Dendritic cell treated with granulocyte-macrophage colony-stimulating factor and Interleukin-4, amounts not matched to agents 40 ng/mL and 50 ng/mL, for 4 days (primary cell): ENCODE results near the gene NRXN2.

Experiments
- H3K27ac Mint-ChIP-seq: one replicate; pipeline ENCODE4 v1.8.0; 2022; ENCODE audit warnings: mild to moderate bottlenecking, mixed read lengths
- H3K27me3 Mint-ChIP-seq: one replicate; pipeline ENCODE4 v1.8.0; 2022; ENCODE audit warnings: mild to moderate bottlenecking, mixed read lengths
- H3K36me3 Mint-ChIP-seq: one replicate; pipeline ENCODE4 v1.8.0; 2022; ENCODE audit warnings: low read depth, mixed read lengths
- H3K4me1 Mint-ChIP-seq: one replicate; pipeline ENCODE4 v1.8.0; 2022; ENCODE audit warnings: low read depth, mixed read lengths
- H3K4me3 Mint-ChIP-seq: one replicate; pipeline ENCODE4 v1.8.0; 2022; ENCODE audit warnings: mild to moderate bottlenecking, moderate library complexity, mixed read lengths
- H3K9me3 Mint-ChIP-seq: one replicate; pipeline ENCODE4 v1.8.0; 2022; ENCODE audit warnings: mixed read lengths
- intact Hi-C: fragments of 100-400 bp; cut with micrococcal nuclease; formaldehyde crosslinking; loops from one replicate; pipeline ENCODE4 v1.15.0; 2022

NRXN2 gene

GRCh38 chr11:64696045-64696444 lies 27.0 kb downstream of the NRXN2 start:
- Mint-ChIP-seq H3K4me3 (no peak overlapping the region), H3K27me3 (peaks cover 53% of the 10 kb centered on the region), H3K36me3 (no peaks in the 10 kb centered on the region), H3K9me3 (no peaks in the 10 kb centered on the region), H3K4me1 (peaks cover 10% of the 10 kb centered on the region), H3K27ac (no peak overlapping the region)
- intact Hi-C loops: no loop called here

GRCh38 chr11:64695548-64695947 lies 27.4 kb downstream of the NRXN2 start:
- H3K27me3 Mint-ChIP-seq: peaks cover 49% of the 10 kb centered on the region
- H3K4me3 Mint-ChIP-seq: no peak overlapping the region
- peaks cover 10% of the 10 kb centered on the region for H3K4me1 Mint-ChIP-seq
- H3K36me3 Mint-ChIP-seq: no peaks in the 10 kb centered on the region
- intact Hi-C loops: no loop called here
- H3K27ac Mint-ChIP-seq: no peak overlapping the region
- no peaks in the 10 kb centered on the region for H3K9me3 Mint-ChIP-seq

GRCh38 chr11:64694821-64695365 lies 28.1 kb downstream of the NRXN2 start:
- no peak overlapping the region for H3K27ac Mint-ChIP-seq
- H3K4me1 Mint-ChIP-seq: peaks cover 10% of the 10 kb centered on the region
- no peak overlapping the region for H3K4me3 Mint-ChIP-seq
- H3K27me3 Mint-ChIP-seq: peaks cover 49% of the 10 kb centered on the region
- intact Hi-C loops: no loop called here
- H3K36me3 Mint-ChIP-seq: no peaks in the 10 kb centered on the region
- no peaks in the 10 kb centered on the region for H3K9me3 Mint-ChIP-seq

GRCh38 chr11:64694026-64694755 lies 28.8 kb downstream of the NRXN2 start:
- H3K27ac Mint-ChIP-seq: no peak overlapping the region

GRCh38 chr11:64692764-64693331 lies 30.1 kb downstream of the NRXN2 start:
- Mint-ChIP-seq H3K4me1 (peaks cover 25% of the 10 kb centered on the region), H3K9me3 (no peaks in the 10 kb centered on the region), H3K27ac (no peak overlapping the region), H3K36me3 (no peaks in the 10 kb centered on the region), H3K27me3 (peaks cover 52% of the 10 kb centered on the region), H3K4me3 (peak overlapping the region; percentile 20)
- intact Hi-C loops: no loop called here

More at GRCh38 chr11:64694026-64694755, 28.8 kb downstream of the NRXN2 start:
- H3K9me3 Mint-ChIP-seq: no peaks in the 10 kb centered on the region
- no peaks in the 10 kb centered on the region for H3K36me3 Mint-ChIP-seq
- H3K4me1 Mint-ChIP-seq: peaks cover 11% of the 10 kb centered on the region
- H3K27me3 Mint-ChIP-seq: peaks cover 49% of the 10 kb centered on the region
- intact Hi-C loops: no loop called here
- H3K4me3 Mint-ChIP-seq: no peak overlapping the region

- no peak overlapping the region for H3K27ac Mint-ChIP-seq
- no peak overlapping the region for H3K4me3 Mint-ChIP-seq
- intact Hi-C loops: no loop called here
- peaks cover 38% of the 10 kb centered on the region for H3K4me1 Mint-ChIP-seq
- peaks cover 46% of the 10 kb centered on the region for H3K27me3 Mint-ChIP-seq
- no peaks in the 10 kb centered on the region for H3K9me3 Mint-ChIP-seq
- no peaks in the 10 kb centered on the region for H3K36me3 Mint-ChIP-seq
These were observed 31.5 kb downstream of the NRXN2 start for GRCh38 chr11:64691543-64691942.

- Mint-ChIP-seq H3K27me3 (peaks cover 40% of the 10 kb centered on the region), H3K4me1 (peaks cover 49% of the 10 kb centered on the region), H3K4me3 (no peak overlapping the region), H3K36me3 (no peaks in the 10 kb centered on the region), H3K9me3 (no peaks in the 10 kb centered on the region), H3K27ac (no peak overlapping the region)
- intact Hi-C loops: no loop called here
These were observed 32.8 kb downstream of the NRXN2 start for GRCh38 chr11:64690235-64690634.

- H3K4me3 Mint-ChIP-seq: peak overlapping the region; percentile 33
- intact Hi-C loops: loop anchor here (1.0 kb wide), 1 partner anchor 35 kb away; the partner anchor contains the start of gene NRXN2
These were observed 34.4 kb downstream of the NRXN2 start for GRCh38 chr11:64688534-64688982.

GRCh38 chr11:64687643-64688533 lies 35.1 kb downstream of the NRXN2 start:
- Mint-ChIP-seq H3K4me1 (peaks cover 44% of the 10 kb centered on the region), H3K4me3 (peak overlapping the region; percentile 33), H3K9me3 (no peaks in the 10 kb centered on the region), H3K27ac (peak overlapping the region; percentile 15), H3K27me3 (peaks cover 28% of the 10 kb centered on the region), H3K36me3 (no peaks in the 10 kb centered on the region)
- intact Hi-C loops: loop anchor here (1.0 kb wide), 1 partner anchor 35 kb away; the partner anchor contains the start of gene NRXN2

More at GRCh38 chr11:64688534-64688982, 34.4 kb downstream of the NRXN2 start:
- H3K27ac Mint-ChIP-seq: peak overlapping the region; percentile 15
- H3K36me3 Mint-ChIP-seq: no peaks in the 10 kb centered on the region
- H3K4me1 Mint-ChIP-seq: peaks cover 49% of the 10 kb centered on the region
- H3K27me3 Mint-ChIP-seq: peaks cover 35% of the 10 kb centered on the region
- H3K9me3 Mint-ChIP-seq: no peaks in the 10 kb centered on the region

- Mint-ChIP-seq H3K4me1 (peaks cover 44% of the 10 kb centered on the region), H3K27me3 (peaks cover 21% of the 10 kb centered on the region), H3K27ac (peak overlapping the region; percentile 15), H3K36me3 (no peaks in the 10 kb centered on the region), H3K9me3 (no peaks in the 10 kb centered on the region), H3K4me3 (no peak overlapping the region)
- intact Hi-C loops: no loop called here
These were observed 35.8 kb downstream of the NRXN2 start for GRCh38 chr11:64687204-64687603.

- no peaks in the 10 kb centered on the region for H3K9me3 Mint-ChIP-seq
- no peaks in the 10 kb centered on the region for H3K36me3 Mint-ChIP-seq
- H3K27ac Mint-ChIP-seq: no peak overlapping the region
- H3K4me3 Mint-ChIP-seq: no peak overlapping the region
- intact Hi-C loops: no loop called here
- H3K4me1 Mint-ChIP-seq: peaks cover 44% of the 10 kb centered on the region
- peaks cover 19% of the 10 kb centered on the region for H3K27me3 Mint-ChIP-seq
These were observed 36.4 kb downstream of the NRXN2 start for GRCh38 chr11:64686466-64687170.

- H3K27me3 Mint-ChIP-seq: peaks cover 22% of the 10 kb centered on the region
- H3K4me1 Mint-ChIP-seq: peaks cover 44% of the 10 kb centered on the region
- H3K9me3 Mint-ChIP-seq: no peaks in the 10 kb centered on the region
- H3K27ac Mint-ChIP-seq: no peak overlapping the region
- H3K36me3 Mint-ChIP-seq: no peaks in the 10 kb centered on the region
- intact Hi-C loops: no loop called here
- H3K4me3 Mint-ChIP-seq: no peak overlapping the region
These were observed 37.5 kb downstream of the NRXN2 start for GRCh38 chr11:64685536-64685935.

GRCh38 chr11:64684357-64684756 lies 38.6 kb downstream of the NRXN2 start:
- H3K4me3 Mint-ChIP-seq: no peak overlapping the region
- intact Hi-C loops: no loop called here
- H3K27me3 Mint-ChIP-seq: peaks cover 22% of the 10 kb centered on the region
- H3K36me3 Mint-ChIP-seq: no peaks in the 10 kb centered on the region
- peaks cover 44% of the 10 kb centered on the region for H3K4me1 Mint-ChIP-seq
- no peak overlapping the region for H3K27ac Mint-ChIP-seq
- no peaks in the 10 kb centered on the region for H3K9me3 Mint-ChIP-seq
